ENCODE results near the gene PRKAG2. TPM values are rescaled to one million over a fixed set of nuclear protein-coding genes. Genes with fewer than 3 reads are reported as not detected.

Gene PRKAG2
- total and polyA plus RNA-seq, 2 of the 8 experiments (the other 6 are each of a cell fraction or from before 2014, with no cell fraction given) = 7.5 to 18.1 TPM

DNA sequence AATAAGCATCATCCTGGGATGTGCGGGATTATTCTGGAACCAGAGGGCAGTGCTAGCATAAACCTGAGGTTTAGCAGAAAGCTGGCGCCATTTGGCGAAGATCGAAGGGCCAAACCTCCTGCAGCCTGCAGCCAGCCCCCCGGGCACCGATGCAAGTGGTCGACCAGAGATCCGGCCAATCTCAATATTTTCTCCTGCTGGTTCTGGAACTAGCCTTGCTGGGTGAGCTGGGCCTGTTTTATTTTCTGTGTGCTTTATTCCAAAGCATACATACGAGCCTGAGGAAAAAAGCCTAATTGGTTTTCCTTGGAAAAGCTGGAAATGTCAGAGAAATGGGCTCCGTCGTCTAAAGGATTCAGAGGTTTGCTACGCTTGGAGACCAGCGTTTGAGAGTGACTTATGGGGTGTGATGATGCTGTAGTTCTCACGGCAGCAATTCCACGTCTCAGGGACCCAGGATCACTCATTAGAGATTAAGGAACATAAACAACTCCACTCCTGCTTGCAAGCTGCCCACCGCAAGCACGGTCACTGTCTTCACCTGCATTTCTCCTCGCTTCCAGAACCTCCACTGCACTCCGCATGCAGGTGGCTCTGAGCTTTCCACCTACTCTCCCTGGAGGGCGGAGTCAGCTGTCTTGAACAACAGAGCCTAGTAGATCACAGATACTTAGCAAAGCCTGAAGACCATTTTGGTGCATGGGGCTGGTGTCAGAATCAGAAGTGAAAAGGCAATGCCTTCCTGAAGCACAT is 60.2 kb downstream of the PRKAG2 start:
- Histone ChIP-seq H3K4me2 (ENCODE audit: insufficient read depth in 1 of 2, low read depth in 2 of 2, low read length in 2 of 2) (no peak overlapping the region), H2BK20ac (ENCODE audit: low read length) (no peak overlapping the region; the same call in 1 of the 2 replicates), H4K20me1 (replicated peaks in 1 of 2; ENCODE audit: control insufficient read depth in 1 of 2, insufficient read depth in 2 of 2, low read length in 2 of 2) (no peaks in the 10 kb centered on the region), H2BK120ac (replicated peaks; ENCODE audit: low read depth, low read length) (peak overlapping the region; percentile 33), H3K23ac (ENCODE audit: insufficient read length) (no peak overlapping the region), H3K79me1 (ENCODE audit: low read depth, low read length) (no peaks in the 10 kb centered on the region), H3K14ac (ENCODE audit: insufficient read length) (no peak overlapping the region), H2AFZ (ENCODE audit: low read length) (no peak overlapping the region), H2AK5ac (ENCODE audit: low read depth, low read length) (no peak overlapping the region), H3K27me3 (replicated peaks in 1 of 4; ENCODE audit: control insufficient read depth in 3 of 4, extremely low read depth in 1 of 4, insufficient read depth in 3 of 4, low read length in 3 of 4) (peaks cover 0 to 23% (median 0%) of the 10 kb centered on the region in 4 experiments; a peak in 3 of 7 replicates), H3K79me2 (ENCODE audit: control insufficient read depth in 1 of 2, insufficient read depth in 2 of 2, low read length in 2 of 2) (no peaks in the 10 kb centered on the region), H3K36me3 (ENCODE audit: control insufficient read depth in 2 of 4, insufficient read depth in 4 of 4, low read length in 3 of 4) (no peaks in the 10 kb centered on the region), H4K91ac (replicated peaks; ENCODE audit: insufficient read length, low read length) (no peak overlapping the region), H3K9ac (replicated peaks in 1 of 4; ENCODE audit: extremely low read depth in 1 of 4, low read depth in 3 of 4, low read length in 3 of 4) (no peak overlapping the region), H3K4me1 (replicated peaks in 1 of 4; ENCODE audit: control insufficient read depth in 3 of 4, insufficient read depth in 4 of 4, low read length in 3 of 4) (peaks cover 17 to 30% (median 19%) of the 10 kb centered on the region in 4 experiments), H4K8ac (ENCODE audit: extremely low read depth, insufficient read depth, low read length) (no peak overlapping the region), H4K5ac (ENCODE audit: insufficient read length, low read depth, low read length) (no peak overlapping the region), H3K4me3 (ENCODE audit: extremely low read depth in 1 of 4, insufficient read depth in 2 of 4, low read depth in 3 of 4, low read length in 4 of 4) (no peak overlapping the region), H3K9me3 (ENCODE audit: insufficient read depth in 2 of 2, low read depth in 1 of 2, low read length in 1 of 2) (no peaks in the 10 kb centered on the region), H2BK15ac (ENCODE audit: low read length) (no peak overlapping the region), H3K4ac (replicated peaks; ENCODE audit: insufficient read length, low read depth, low read length) (peak overlapping the region; percentile 24), H2BK5ac (ENCODE audit: low read depth, low read length) (no peak overlapping the region), H3K18ac (ENCODE audit: extremely low read depth, low read length) (no peak overlapping the region), H3K23me2 (ENCODE audit: low read depth, low read length) (peaks cover 2% of the 10 kb centered on the region; the same call in 1 of the 2 replicates), H3K27ac (ENCODE audit: low read depth, low read length) (no peak overlapping the region), H3K56ac (replicated peaks; ENCODE audit: insufficient read length, low read depth, low read length) (no peak overlapping the region), H2BK12ac (ENCODE audit: low read depth, low read length) (no peak overlapping the region)
- TF ChIP-seq SIX5 (IDR thresholded peaks at IDR 0.05; ENCODE audit: low read depth, low read length) (no peak), GTF2F1 (IDR thresholded peaks at IDR 0.05; ENCODE audit: borderline replicate concordance, low read depth, low read length) (no peak), TBP (IDR thresholded peaks at IDR 0.05; ENCODE audit: low read depth, low read length) (no peak), CHD2 (IDR thresholded peaks at IDR 0.05; ENCODE audit: low read length) (no peak), CREB1 (IDR thresholded peaks at IDR 0.05) (no peak), KDM5A (IDR thresholded peaks at IDR 0.05; ENCODE audit: low read length) (no peak), ZNF274 (IDR thresholded peaks at IDR 0.05; ENCODE audit: borderline replicate concordance, extremely low read depth, low read length) (no peak), RXRA (IDR thresholded peaks at IDR 0.05; ENCODE audit: insufficient read depth, low read depth, low read length) (no peak), MAFK (IDR thresholded peaks at IDR 0.05; ENCODE audit: low read depth, low read length) (no peak), CBX5 (IDR thresholded peaks at IDR 0.05; ENCODE audit: low read depth, low read length) (no peak)
- TF ChIP-seq, protein P1, sequence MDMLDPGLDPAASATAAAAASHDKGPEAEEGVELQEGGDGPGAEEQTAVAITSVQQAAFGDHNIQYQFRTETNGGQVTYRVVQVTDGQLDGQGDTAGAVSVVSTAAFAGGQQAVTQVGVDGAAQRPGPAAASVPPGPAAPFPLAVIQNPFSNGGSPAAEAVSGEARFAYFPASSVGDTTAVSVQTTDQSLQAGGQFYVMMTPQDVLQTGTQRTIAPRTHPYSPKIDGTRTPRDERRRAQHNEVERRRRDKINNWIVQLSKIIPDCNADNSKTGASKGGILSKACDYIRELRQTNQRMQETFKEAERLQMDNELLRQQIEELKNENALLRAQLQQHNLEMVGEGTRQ (IDR thresholded peaks at IDR 0.05; ENCODE audit: low read length) = no peak
- FAIRE-seq (no peak), DNase-seq (ENCODE audit: low read depth in 1 of 2, low spot score in 2 of 2) (no peak)
- POLR2A ChIA-PET (ENCODE audit: partially characterized antibody) = no interaction called here
- WGBS, 2 experiments (ENCODE audit: extremely low coverage in 1 of 2, insufficient coverage in 1 of 2, insufficient read length in 1 of 2, insufficient replicate concordance in 2 of 2, low coverage in 1 of 2, low lambda C conversion rate in 2 of 2, missing lambda C conversion rate in 1 of 2) = 80% methylated on average over 20 of the region's 20 CpGs; no CpG with 5 or more reads in 1 of the 2 experiments
- CTCF ChIA-PET (ENCODE audit: partially characterized antibody) = interaction anchor here (0.6 to 2.9 kb wide), 8 partner anchors 20 to 134 kb away, joined by 3 to 16 read pairs (median 3); no protein-coding TSS in a partner anchor

All from H1 (cell line).